PC-3 (cell line): ENCODE results near the gene FOXL1.

Source experiments
- CTCF ChIP-seq: fragments of 300-600 bp; sonication (generic); conservative IDR thresholded peaks from 2 replicates; pipeline ENCODE4 v1.5.1; 2017; ENCODE audit warnings: antibody characterized with exemption, low read depth, mild to moderate bottlenecking, low read length
- EZH2 ChIP-seq: fragments of 300-600 bp; sonication (generic); IDR thresholded peaks from one replicate; pipeline ENCODE4 v1.6.1; 2017; ENCODE audit warnings: antibody characterized with exemption, mild to moderate bottlenecking, low read length; ENCODE audit not compliant: unreplicated experiment

- TF ChIP-seq CTCF (no peak), EZH2 (no peak)
These were observed 7.7 kb downstream of the FOXL1 start for GRCh38 chr16:86585821-86586611.
